ENCODE data around the gene LZTR1.

DNA sequence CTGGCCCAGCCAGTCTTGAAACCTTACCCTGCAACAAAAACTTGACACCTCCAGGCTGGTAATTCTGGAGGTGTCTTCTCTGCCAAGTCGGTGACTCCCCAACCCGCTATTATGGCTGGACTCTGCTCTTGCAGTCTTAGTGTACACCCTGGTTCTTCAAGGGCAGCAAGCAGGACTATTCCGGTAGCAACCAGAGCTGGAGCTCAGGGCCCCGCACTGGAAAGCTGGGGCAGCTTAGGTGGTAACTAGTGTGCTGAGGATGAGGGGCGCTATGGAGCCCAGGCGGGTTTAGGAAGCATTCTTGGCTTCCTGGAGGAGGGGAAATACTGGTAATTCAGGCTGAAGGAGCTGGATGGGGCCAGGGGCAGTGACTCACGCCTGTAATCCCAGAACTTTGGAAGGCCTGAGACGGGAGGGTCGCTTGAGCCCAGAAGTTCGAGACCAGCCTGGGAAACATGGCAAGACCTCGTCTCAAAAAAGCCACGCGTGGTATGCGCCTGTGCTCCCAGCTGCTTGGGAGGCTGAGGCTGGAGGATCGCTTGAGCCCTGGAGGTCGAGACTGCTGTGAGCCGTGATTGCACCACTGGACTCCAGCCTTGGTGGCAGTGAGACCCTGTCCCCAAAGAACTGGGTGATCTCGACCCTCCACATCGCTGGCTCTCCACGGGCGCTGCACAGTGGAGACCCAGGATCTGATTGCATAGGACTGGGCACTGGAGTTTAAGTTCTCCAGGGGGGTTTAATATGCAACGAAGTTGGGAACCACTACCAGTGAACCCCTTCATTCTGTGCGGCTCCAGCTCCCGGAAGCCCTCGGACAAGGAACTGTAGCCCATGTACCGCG lies 25.6 kb upstream of the LZTR1 start:
- TF ChIP-seq GATA2 (IDR thresholded peaks at IDR 0.05; ENCODE audit: low read depth, low read length) (no peak), GATA3 (IDR thresholded peaks at IDR 0.05; ENCODE audit: low read depth, low read length) (no peak)

Measured in SH-SY5Y (cell line).